CD4-positive, alpha-beta T cell treated with Interferon gamma for 1 hour (primary cell): ENCODE data around the gene GLT8D1.
A peak's percentile ranks its signal among the peaks of the same experiment; 100 is the strongest.

Source experiments
- DNase-seq: peaks from one replicate; pipeline ENCODE4 v3.0.0-alpha.2; 2020

Gene GLT8D1

DNA sequence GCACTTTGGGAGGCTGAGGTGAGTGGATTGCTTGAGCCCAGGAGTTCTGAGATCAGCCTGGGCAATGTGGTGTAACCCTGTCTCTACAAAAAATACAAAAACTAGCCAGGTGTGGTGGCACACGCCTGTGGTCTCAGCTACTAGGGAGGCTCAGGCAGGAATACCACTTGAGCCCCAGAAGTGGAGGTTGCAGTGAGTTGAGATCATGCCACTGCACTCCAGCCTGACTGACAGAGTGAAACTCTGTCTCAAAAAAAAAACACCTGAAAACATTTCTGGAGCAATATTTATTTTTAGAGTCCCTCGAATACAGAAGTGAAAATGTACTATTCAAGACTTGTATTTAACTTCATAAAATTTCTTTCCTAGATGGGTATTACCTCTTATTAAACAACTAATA is 4.9 kb upstream of the GLT8D1 start:
- no peak for DNase-seq

DNA sequence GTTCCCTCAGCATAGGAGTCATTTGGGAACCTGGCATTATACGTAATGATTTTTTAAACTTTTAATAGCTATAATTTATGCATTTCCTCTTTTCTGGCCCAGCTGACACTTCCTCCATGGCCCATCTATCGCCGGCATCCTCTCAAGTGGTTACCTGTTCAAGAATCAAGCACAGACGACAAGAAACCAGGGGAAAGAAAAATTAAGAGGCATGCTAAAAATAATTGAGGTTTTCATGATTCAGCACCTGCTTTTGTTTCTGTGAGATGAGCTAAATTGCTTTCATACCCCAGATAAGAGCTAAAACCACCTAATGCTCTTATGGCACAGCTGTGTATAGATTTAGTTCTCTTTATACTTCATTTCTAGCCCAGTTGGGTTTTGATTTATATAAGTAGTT is 2.0 kb upstream of the GLT8D1 start:
- no peak for DNase-seq

DNA sequence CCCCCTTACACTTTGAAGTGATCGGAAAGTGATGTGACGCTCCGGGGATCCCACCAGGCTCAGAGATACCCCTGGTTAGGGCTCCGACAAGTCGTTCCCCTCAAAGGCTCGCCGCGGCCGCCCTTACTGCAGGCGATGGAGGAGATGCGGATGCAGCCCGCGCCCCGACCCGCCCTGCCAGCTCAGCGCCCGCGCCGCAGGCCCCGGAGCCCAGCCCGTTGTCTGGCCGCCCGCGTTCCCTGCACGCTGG is 228 bp downstream of the GLT8D1 start:
- no peak for DNase-seq

DNA sequence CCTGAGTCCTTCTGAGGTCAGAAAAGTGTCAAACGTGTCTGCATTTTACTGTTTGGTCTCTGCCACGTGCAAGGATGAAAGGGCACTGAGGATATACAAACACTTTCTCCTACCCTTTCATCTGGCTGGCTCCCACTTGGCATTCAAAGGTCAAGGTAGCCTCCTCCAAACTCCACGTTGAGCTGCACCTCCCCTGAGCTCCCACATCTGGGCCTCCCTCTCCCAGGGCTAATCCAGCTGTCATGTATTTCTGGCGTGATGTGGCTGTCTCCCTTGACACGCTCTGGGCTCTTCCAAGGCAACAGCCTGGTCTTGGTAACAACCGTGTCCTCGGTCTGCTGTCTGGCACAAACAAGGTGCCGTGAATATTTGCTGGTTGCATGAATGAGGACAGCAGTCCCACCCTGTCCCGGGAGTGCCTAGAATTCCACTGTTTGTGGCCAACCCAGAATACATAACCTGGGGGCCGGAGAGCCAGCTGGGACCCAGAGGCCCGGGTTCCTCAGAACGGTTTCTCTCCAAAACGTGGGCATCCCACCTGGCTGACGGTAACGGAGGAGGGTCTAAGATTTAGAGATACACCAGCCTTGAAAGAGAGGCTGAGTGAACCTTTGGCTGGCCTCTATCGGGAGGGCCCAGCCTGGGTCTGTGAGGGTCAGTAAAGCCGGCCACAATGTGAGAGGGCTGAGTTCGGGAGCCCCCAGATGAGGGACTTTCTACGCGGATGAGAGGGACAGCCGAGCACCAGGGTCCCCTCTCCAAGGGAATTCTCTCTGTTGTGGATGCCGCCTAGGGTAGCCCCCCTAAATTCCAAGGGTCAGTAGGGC is 767 bp downstream of the GLT8D1 start:
- no peak for DNase-seq

DNA sequence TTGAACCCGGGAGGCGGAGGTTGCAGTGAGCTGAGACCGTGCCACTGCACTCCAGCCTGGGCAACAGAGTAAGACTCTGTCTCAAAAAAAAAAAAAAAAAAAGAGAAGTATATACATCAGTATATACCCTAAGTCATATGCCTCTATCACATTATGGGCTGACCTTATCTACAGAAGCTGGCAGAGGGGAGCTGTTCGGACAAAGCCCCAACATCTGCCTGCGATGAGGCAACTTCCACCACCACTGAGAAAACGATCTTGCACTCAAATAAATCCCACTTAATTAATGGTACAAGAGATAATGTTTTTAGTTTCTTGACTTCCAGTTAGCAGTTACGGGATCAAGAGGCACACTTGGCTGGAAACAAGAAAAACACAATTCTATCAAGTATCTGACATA is 2.2 kb downstream of the GLT8D1 start:
- DNase-seq: no peak

DNA sequence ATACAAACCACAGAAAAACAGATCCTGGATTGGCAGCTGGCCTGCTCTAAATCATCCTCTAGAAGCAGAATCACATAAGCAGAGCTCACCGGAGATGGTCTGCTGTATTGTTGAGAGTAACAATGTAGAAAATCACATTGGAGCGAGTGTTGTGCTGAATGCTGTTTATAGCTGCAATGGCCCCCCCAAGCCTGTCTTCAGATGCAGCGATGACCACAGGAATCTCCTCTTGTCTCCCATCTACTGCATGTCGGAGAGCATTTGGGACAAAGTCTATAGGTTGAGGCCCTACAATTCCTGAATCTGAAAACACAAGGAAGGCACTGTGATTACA is 8.0 kb downstream of the GLT8D1 start:
- DNase-seq: no peak

DNA sequence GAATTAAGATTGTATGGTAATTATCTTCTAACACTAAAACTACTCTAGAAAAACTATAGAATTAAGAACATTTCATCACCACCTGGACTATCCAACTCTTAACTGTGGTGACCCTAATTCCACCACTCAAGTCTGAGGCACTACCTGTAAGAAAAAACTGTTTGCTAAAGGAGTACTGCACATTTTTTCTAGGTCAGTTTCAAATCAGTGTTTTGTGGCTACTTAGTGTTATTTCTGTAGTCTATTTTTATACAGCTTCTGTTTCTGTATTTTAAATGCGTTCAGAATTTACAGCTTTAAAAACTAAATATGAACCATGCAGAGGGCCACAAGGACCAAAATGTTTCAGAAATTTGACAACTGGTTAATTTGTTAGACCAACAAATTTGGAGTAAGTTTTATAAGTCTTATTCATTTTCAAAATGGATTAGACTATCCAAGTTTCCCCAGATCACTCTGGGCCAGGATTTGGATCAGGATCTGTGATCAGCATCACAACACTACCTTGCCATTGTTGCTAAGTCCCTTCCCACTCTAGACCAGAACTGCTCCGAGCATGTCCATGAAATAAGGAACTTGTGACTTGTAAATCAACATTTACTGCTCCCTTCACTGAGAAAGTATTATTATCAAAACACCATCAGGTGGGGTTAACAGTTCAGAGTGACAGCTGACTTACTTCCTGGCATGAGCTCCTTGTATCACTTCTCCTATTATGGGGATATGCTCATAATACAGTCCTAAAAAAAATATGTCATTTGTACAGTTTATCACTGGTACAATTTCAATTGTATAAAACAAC is 8.6 kb downstream of the GLT8D1 start:
- DNase-seq: no peak

DNA sequence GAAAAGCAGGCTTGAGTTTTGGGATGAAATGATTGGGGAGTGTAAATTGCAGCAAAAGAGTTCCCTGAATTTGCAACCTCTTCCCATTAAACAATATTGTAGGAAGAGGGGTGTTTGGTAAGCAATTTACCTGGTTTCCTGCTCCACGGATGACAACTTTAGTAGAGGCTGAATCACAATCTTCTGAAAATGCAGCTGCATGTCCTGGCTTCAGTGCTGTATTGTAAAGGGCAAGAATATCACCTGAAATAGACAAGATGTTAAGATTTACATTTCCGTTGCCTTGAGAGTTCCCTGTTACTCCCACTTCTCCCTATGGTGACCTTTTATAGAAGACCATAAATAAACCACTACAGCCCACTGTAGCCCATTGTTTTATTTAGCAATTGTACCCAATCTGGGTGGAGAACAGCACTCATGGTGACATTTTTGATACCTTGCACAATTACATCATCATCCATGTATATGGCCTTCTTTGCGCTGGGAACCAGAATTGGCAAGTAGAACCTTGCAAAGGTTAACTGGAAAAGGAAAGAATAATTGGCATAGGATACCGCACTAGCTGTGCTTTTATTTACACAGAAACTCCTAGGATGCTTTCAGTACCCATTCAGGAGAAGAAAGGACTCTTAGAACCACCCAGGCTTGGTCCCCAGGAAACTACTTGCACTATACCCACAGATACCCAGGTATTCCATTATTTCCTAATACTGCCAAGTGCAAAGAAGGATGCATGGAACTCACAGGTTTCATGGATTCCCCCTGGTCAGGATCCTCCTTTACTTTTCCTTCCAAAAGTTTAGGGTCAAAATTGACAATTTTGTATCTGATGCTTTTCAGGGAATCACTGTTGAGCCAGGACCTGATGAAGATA is 9.6 kb downstream of the GLT8D1 start:
- no peak for DNase-seq

DNA sequence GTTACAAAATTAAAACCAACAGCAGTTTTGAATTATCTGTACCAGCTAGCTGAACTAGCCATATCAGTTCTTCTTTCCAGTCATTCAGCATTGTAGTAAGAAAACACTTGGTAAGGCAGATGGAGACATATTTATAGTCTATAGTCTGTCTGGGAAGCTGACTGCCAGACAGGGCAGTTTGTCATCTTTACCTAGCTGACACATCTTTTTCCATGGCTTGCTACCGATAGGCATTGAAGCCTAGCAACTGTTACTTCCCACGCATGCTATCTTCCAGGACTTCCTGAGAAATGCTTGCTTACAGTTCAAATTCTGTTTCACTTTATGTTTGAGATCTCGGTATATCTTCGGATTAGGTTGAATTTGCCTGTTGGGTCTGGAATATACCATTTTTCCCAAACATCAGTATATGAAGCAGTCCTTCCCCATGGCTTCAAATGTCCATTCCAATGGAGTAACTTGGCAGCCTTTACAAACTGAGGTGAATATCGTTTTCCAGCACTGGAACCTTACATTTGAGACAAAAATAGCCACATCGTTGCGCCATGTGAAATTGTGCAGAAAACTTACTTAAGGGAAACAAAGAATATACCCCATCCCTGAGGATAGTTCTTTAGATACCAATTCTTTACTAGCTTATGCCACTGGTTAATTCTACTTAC is 10.9 kb downstream of the GLT8D1 start:
- DNase-seq: no peak

DNA sequence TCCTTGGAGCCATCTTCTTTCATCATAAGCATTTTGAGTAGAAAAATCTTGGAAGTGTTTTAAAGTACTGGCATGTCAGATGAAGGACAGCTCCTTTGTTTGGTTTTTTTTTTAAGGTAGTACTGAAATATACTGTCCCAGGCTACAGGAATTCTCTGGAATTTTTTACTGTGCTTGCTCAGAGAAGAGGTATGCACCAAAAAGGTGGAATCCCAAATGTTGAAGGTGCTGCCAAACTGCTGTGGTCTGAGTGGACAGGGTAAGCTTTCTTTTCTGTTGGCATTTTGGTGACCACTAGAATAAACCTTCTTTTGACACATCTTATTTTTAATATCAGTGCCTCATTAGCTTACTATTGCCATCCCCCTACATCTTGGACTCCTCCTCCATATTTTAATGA is 12.5 kb downstream of the GLT8D1 start:
- DNase-seq: no peak

DNA sequence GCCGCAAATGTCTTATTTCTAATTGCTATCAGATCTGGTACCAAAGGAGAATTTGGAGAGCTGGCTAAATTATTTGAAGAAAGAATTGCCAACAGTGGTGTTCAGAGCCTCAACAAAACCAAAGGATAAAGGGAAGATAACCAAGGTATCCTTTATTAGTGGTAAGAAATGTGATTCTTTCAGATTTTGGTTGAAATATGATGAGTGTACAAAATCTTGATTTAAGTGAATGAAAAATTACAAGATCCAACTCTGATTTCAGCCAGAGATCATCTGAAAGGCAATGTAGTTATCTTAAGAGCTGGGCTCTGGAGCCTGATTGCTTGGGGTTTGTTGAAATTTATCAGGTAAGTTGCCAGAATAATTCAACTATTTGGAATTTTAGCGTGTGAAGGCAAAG is 15.0 kb downstream of the GLT8D1 start:
- no peak for DNase-seq

DNA sequence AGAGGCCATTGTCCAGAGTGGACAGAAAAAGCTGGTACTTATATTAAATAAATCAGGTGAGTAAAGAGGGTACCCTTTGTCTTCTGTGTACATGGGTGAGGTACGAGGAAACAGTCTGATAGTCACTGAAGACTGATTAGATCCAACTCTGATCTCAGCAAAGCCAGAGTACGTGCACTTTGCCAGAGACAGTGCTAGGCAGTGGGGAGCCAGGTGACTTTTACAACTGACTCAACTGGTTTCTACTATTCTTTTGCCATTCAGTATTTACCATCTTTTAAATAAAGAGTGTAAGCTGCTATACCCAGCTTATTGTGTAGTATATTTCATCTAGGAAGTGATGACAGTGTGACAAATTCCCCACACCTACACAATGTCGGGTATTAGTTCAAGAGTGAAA is 16.4 kb downstream of the GLT8D1 start:
- no peak for DNase-seq

DNA sequence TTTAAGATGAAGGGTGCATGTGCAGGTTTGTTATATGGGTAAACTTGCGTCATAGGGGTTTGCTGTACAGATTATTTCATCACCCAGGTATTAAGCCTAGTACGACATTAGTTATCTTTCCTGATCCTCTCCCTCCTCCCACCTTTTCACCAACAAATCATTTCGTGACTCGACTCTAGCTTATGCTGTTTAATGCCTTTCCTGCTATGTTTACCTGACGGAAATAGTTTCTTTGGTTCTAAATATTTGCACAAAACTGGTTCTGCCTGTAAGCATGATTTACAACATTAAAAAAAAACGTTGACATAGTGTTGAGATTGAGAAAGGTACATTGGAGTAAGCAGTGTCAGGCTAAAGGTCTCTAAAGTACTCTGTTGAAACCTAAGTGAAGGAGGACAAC is 17.3 kb downstream of the GLT8D1 start:
- DNase-seq: no peak

DNA sequence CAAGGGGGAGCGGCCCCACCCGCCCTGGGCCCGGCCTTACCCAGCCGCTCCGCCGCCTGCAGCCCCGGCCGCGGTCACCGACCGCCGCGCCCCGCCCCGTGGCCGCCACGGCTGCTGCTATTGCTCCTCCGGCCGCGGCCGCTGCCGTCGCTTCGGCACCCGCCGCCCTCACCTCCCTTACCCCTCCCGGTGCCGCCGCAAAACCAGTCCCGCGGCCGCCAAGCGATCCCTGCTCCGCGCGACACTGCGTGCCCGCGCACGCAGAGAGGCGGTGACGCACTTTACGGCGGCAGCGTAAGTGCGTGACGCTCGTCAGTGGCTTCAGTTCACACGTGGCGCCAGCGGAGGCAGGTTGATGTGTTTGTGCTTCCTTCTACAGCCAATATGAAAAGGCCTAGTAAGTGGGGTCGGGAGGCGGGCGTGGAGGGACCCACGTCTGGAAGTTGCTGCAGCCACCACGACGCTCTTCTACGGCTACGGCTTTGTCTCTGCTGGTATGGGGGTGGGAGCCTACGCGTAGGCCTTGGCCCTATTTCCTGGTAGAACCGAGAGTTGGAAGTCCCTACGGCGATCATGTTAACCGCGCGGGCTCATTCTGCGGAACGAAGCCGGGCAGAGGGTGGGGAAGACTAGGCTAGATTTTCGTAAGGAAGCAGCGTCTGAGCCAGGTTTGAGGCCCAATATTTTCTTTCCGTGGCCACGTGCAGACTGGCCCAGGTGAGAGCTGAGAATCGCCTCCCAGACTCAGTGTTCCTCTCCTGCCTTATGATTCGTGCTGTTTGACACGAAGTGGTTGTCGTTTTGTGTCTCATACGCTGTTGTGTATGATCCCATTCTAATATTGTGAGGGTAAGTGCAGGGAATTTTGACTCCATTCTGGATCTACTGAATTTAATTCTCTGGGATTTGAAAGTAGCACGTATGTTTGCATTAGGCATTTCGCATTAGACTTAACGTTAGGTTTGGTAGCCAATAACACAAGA is 19.6 kb downstream of the GLT8D1 start, which contains the start of the genes GNL3 and PBRM1:
Gene GNL3, plus strand, starts transcription at position 324 of the 983 bp plus-strand sequence. Its CDS starts 61 bp downstream, at position 385.
Gene PBRM1, minus strand, starts transcription at position 205 of the 983 bp plus-strand sequence.
- peak; percentile 93 for DNase-seq

DNA sequence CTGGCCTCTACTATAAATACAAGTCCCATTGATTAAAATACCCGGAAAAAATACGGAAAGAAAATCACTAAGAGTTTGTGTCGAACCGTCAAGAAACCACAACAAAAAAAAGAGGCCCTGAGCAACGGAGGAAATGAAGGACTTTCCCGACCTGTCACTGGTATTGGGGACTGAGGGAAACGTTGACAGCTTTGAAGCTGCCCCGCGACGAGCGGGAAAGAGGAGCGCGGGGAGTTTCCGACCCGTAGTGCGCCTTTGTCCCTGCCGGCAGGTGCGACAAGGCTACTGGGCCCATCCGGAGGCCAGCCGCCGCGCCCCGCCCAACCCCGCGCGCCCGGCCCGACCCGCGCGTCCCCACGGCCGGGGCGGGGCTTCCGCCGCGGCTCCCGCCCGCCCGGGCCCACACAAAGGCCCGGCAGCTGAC is 20.3 kb downstream of the GLT8D1 start:
- peak; percentile 83 for DNase-seq

DNA sequence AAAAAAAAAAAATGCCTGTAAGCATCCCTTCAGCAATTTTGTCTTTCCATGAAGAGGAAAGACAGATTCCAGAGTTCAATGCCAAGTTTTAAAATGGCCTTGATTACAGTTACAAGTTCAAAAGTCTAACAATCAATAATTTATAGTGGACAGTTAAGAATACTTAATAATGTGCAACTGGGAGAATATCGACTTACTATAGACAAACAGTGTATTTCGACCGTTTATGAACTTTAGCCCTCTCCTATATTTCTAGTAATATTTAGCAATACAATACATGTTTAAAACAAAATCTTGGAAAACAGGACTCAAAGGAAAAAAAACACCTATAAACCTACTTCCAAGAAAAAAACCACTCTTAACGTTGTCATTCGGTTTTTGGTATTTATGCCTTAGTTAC is 21.4 kb downstream of the GLT8D1 start:
- DNase-seq: no peak

DNA sequence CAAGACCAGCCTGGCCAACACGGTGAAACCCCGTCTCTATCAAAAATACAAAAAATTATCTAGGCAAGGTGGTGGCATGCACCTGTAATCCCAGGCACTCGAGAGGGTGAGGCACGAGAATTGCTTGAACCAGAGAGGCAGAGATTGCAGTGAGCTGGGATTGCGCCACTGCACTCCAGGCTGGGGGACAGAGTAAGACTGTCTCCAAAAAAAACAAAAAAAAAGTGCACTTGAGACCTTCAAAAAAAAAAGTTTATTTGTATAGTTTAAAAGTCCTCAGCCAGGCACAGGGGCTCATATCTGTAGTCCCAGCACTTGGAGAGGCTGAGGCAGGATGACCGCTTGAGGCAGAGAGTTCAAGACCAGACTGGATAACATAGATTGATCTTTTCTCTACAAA is 22.0 kb downstream of the GLT8D1 start:
- no peak for DNase-seq

DNA sequence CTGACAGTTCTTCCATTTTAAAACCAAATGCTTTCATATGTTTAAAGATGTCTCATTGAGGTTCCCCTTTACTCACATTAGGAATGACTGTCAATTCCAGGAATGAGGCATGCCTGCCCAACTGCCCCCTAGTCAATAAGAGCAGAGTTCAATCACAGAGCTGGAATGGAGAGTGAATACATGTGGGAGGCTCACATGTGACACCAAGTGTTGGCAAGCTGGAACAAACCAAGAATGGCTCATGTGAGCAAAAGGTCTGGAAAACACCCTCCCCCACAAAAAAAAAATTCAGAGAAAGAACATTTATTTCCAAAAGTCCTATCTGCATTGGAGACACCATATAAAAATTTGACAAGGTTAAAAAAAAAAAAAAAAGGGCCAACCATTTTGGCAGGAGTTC is 23.6 kb downstream of the GLT8D1 start:
- no peak for DNase-seq

DNA sequence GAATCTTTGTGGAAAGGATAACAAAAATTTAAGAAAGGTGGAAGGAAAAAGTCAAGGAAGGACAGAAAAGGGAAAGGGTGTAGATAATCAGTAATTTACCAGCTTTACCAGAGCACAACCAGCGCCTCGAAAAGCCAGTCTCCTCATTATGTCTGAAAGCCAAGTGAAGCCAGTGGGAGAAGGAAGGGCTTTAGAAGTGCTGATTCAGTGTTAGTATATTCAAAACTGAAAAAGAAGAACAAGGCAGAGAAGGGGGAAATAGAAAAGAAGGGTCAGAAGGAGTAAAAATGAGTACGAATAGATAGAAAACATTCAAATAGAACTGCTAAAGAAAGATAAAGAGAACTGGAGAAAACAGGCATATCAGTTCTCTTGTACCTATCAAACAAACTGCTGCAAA is 24.0 kb downstream of the GLT8D1 start:
- DNase-seq: no peak

DNA sequence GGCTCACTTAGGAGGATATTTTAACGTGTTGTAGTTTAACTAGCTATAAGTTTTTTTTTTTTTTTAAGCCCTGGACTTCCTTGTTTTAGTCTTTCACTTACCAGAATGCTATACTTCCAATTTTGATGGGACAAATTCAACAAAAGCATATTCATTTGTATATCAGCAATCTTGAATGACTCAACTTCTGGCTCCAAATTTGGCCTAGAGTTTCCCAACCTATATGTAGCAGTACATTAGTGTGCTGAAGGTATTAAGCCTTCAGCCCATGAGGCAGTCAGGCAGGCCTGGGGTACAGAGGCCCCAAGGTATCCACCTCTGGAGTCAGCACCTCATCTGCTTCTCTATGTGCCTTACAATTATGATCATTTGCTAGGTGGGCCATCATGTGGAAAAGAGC is 25.8 kb downstream of the GLT8D1 start:
- no peak for DNase-seq

DNA sequence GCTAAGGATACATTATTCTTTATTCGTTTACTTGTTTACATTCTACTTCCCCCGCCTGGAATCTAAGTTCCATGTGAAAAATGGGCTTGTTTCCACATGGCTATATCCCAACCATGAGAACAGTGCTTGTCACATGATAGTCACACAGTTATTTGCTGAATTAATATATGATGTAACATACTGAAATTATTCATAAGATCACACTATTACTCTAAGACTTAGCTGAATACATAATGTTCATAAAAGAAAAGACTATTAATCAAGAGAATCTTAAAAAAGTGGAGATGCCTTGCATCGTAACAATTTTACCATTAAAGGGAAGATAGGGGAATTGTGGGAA is 26.4 kb downstream of the GLT8D1 start:
- DNase-seq: no peak
